ENCODE data around the gene SWI5. TPM values are rescaled to one million over a fixed set of nuclear protein-coding genes. Genes with fewer than 3 reads are reported as not detected.

Gene SWI5
- total RNA-seq, 1 experiment from 2014 or later = 63.1 TPM

- POLR2A ChIA-PET (ENCODE audit: unreplicated experiment) = no interaction called here
- Histone ChIP-seq H3K9me3 (ENCODE audit: low read length) (no peaks in the 10 kb centered on the region), H2AFZ (ENCODE audit: low read length) (no peak overlapping the region), H4K20me1 (ENCODE audit: low read length) (no peaks in the 10 kb centered on the region), H3K27ac (ENCODE audit: low read length) (peak overlapping the region; percentile 43), H3K27me3 (ENCODE audit: low read length) (no peaks in the 10 kb centered on the region), H3K4me2 (ENCODE audit: low read length) (no peak overlapping the region), H3K4me3 (ENCODE audit: low read length) (no peak overlapping the region), H3K79me2 (ENCODE audit: low read length) (no peaks in the 10 kb centered on the region), H3F3A (ENCODE audit: low read length, unreplicated experiment) (no peaks in the 10 kb centered on the region), H3K36me3 (ENCODE audit: low read depth, low read length) (peaks cover 5% of the 10 kb centered on the region; the same call in 1 of the 2 replicates), H3K9ac (ENCODE audit: low read length) (no peak overlapping the region), H3K4me1 (ENCODE audit: insufficient read depth, low read length) (peaks cover 24% of the 10 kb centered on the region), H3K9me2 (replicated peaks; ENCODE audit: low read length) (no peaks in the 10 kb centered on the region)
- CTCF ChIA-PET = interaction anchor here (0.6 kb wide), 1 partner anchor 104 kb away, joined by 4 read pairs; no protein-coding TSS in a partner anchor
- no peak for DNase-seq
- BruUV-seq (replicated peaks) = no TSS peak
- no peak for TF ChIP-seq EZH2phosphoT487 (IDR thresholded peaks at IDR 0.05; ENCODE audit: borderline replicate concordance, low read length)
- TF ChIP-seq, protein P1, sequence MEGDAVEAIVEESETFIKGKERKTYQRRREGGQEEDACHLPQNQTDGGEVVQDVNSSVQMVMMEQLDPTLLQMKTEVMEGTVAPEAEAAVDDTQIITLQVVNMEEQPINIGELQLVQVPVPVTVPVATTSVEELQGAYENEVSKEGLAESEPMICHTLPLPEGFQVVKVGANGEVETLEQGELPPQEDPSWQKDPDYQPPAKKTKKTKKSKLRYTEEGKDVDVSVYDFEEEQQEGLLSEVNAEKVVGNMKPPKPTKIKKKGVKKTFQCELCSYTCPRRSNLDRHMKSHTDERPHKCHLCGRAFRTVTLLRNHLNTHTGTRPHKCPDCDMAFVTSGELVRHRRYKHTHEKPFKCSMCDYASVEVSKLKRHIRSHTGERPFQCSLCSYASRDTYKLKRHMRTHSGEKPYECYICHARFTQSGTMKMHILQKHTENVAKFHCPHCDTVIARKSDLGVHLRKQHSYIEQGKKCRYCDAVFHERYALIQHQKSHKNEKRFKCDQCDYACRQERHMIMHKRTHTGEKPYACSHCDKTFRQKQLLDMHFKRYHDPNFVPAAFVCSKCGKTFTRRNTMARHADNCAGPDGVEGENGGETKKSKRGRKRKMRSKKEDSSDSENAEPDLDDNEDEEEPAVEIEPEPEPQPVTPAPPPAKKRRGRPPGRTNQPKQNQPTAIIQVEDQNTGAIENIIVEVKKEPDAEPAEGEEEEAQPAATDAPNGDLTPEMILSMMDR (conservative IDR thresholded peaks at IDR 0.05; ENCODE audit: low read depth, low read length) = no peak
- no peak for TF ChIP-seq EZH2 (IDR thresholded peaks at IDR 0.05; ENCODE audit: low read length, unreplicated experiment)
- ATAC-seq = no peak
- intact Hi-C loops (cut with micrococcal nuclease) = no loop called here
Observed at GRCh38 chr9:128304136-128304970, 28.3 kb downstream of the SWI5 start.

- no peaks in the 10 kb centered on the region for H3K9me3 ChIP-seq (ENCODE audit: low read length)
- no TSS peak for BruUV-seq (replicated peaks)
- no peak overlapping the region for H3K4me3 ChIP-seq (ENCODE audit: low read length)
- no peaks in the 10 kb centered on the region for H3F3A ChIP-seq (ENCODE audit: low read length, unreplicated experiment)
- intact Hi-C loops (cut with micrococcal nuclease) = no loop called here
- no peaks in the 10 kb centered on the region for H4K20me1 ChIP-seq (ENCODE audit: low read length)
- peaks cover 24% of the 10 kb centered on the region for H3K4me1 ChIP-seq (ENCODE audit: insufficient read depth, low read length)
- ATAC-seq (no peak), DNase-seq (peak; percentile 30)
- H3K79me2 ChIP-seq (ENCODE audit: low read length) = no peaks in the 10 kb centered on the region
- no peaks in the 10 kb centered on the region for H3K27me3 ChIP-seq (ENCODE audit: low read length)
- peaks cover 5% of the 10 kb centered on the region; the same call in 1 of the 2 replicates for H3K36me3 ChIP-seq (ENCODE audit: low read depth, low read length)
- no peak overlapping the region for H2AFZ ChIP-seq (ENCODE audit: low read length)
- H3K27ac ChIP-seq (ENCODE audit: low read length) = peak overlapping the region; percentile 43
- no peak overlapping the region for H3K4me2 ChIP-seq (ENCODE audit: low read length)
- ChIA-PET CTCF (interaction anchor here (0.6 kb wide), 1 partner anchor 16 kb away, joined by 3 read pairs; no protein-coding TSS in a partner anchor), POLR2A (ENCODE audit: unreplicated experiment) (no interaction called here)
- no peaks in the 10 kb centered on the region for H3K9me2 ChIP-seq (replicated peaks; ENCODE audit: low read length)
- no peak overlapping the region for H3K9ac ChIP-seq (ENCODE audit: low read length)
- TF ChIP-seq, protein P1 (conservative IDR thresholded peaks at IDR 0.05; ENCODE audit: low read depth, low read length) = no peak
- no peak for TF ChIP-seq EZH2 (IDR thresholded peaks at IDR 0.05; ENCODE audit: low read length, unreplicated experiment)
Observed at GRCh38 chr9:128304971-128305288, 28.9 kb downstream of the SWI5 start.

DNA sequence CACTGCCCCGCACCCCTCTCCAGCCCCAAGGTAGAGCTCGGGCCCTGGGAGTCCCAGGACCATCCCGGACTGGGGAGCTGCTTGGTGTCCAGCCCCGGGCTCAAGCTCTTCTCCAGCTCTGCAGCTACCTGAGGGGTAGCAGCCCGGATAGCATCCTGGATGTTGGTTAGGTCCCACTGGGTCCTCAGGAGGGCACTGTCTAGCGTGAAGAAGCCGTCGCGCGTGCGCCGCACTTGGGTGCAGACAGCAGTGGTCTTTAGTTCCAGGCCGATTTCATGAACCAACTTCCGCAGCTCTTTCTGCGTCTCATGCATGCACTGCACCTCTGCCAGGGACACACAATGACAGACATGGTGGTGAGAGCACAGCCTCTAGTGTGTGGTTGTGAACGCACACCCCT is 33.5 kb downstream of the SWI5 start:
- intact Hi-C loops (cut with micrococcal nuclease) = no loop called here
- Histone ChIP-seq H3K4me1 (ENCODE audit: insufficient read depth, low read length) (peaks cover 24% of the 10 kb centered on the region), H3K27ac (ENCODE audit: low read length) (no peak overlapping the region), H3K9ac (ENCODE audit: low read length) (no peak overlapping the region), H4K20me1 (ENCODE audit: low read length) (no peaks in the 10 kb centered on the region), H2AFZ (ENCODE audit: low read length) (no peak overlapping the region), H3K9me2 (replicated peaks; ENCODE audit: low read length) (no peaks in the 10 kb centered on the region), H3F3A (ENCODE audit: low read length, unreplicated experiment) (no peaks in the 10 kb centered on the region), H3K27me3 (ENCODE audit: low read length) (no peaks in the 10 kb centered on the region), H3K4me3 (ENCODE audit: low read length) (no peak overlapping the region), H3K9me3 (ENCODE audit: low read length) (no peaks in the 10 kb centered on the region), H3K36me3 (ENCODE audit: low read depth, low read length) (peaks cover 11% of the 10 kb centered on the region; the same call in 1 of the 2 replicates), H3K4me2 (ENCODE audit: low read length) (no peak overlapping the region), H3K79me2 (ENCODE audit: low read length) (no peaks in the 10 kb centered on the region)
- POLR2A ChIA-PET (ENCODE audit: unreplicated experiment) = no interaction called here
- no TSS peak for BruUV-seq (replicated peaks)
- no peak for TF ChIP-seq EZH2phosphoT487 (IDR thresholded peaks at IDR 0.05; ENCODE audit: borderline replicate concordance, low read length)
- no peak for TF ChIP-seq EZH2 (IDR thresholded peaks at IDR 0.05; ENCODE audit: low read length, unreplicated experiment)
- TF ChIP-seq, protein P1 (conservative IDR thresholded peaks at IDR 0.05; ENCODE audit: low read depth, low read length) = no peak
- ATAC-seq = no peak
- CTCF ChIA-PET = interaction anchor here (0.6 kb wide), 1 partner anchor 414 kb away, joined by 3 read pairs; the partner anchor contains the start of gene ZDHHC12
- DNase-seq = no peak
